ENCODE data around the gene CAMK1D. TPM values are rescaled to one million over a fixed set of nuclear protein-coding genes. Genes with fewer than 3 reads are reported as not detected.
"Not testable (repeated sequence)": the region's sequence is repeated elsewhere in the genome, so short reads cannot be mapped to it uniquely, and the experiment has no call there.

The CAMK1D gene
- total RNA-seq, 1 donor from 2014 or later: 8.9 TPM

- ATAC-seq: peak; percentile 68
- peak; percentile 46 for DNase-seq
- intact Hi-C loops (cut with micrococcal nuclease): no loop called here
Measured at GRCh38 chr10:12358863-12359564, 9.7 kb downstream of the CAMK1D start.

GRCh38 chr10:12360461-12360860 lies 11.1 kb downstream of the CAMK1D start:
- DNase-seq (no peak), ATAC-seq (no peak)
- intact Hi-C loops (cut with micrococcal nuclease): no loop called here

- DNase-seq; intact Hi-C loops (cut with micrococcal nuclease); ATAC-seq: not testable (repeated sequence)
Measured at GRCh38 chr10:12361115-12361514, 11.8 kb downstream of the CAMK1D start.

- no peak for ATAC-seq
- no peak for DNase-seq
- intact Hi-C loops (cut with micrococcal nuclease): no loop called here
Measured at GRCh38 chr10:12364559-12364958, 15.2 kb downstream of the CAMK1D start.

GRCh38 chr10:12367272-12367671 lies 17.9 kb downstream of the CAMK1D start:
- DNase-seq (no peak), ATAC-seq (no peak)
- intact Hi-C loops (cut with micrococcal nuclease): no loop called here

- no peak for ATAC-seq
- intact Hi-C loops (cut with micrococcal nuclease): no loop called here
- DNase-seq: no peak
Measured at GRCh38 chr10:12369982-12370381, 20.6 kb downstream of the CAMK1D start.

GRCh38 chr10:12372846-12373245 lies 23.5 kb downstream of the CAMK1D start:
- no peak for DNase-seq
- no peak for ATAC-seq
- intact Hi-C loops (cut with micrococcal nuclease): no loop called here

- DNase-seq: no peak
- no peak for ATAC-seq
- intact Hi-C loops (cut with micrococcal nuclease): no loop called here
Measured at GRCh38 chr10:12375076-12375504, 25.7 kb downstream of the CAMK1D start.

GRCh38 chr10:12376211-12376610 lies 26.9 kb downstream of the CAMK1D start:
- intact Hi-C loops (cut with micrococcal nuclease): no loop called here
- ATAC-seq: no peak
- no peak for DNase-seq

GRCh38 chr10:12377658-12378290 lies 28.4 kb downstream of the CAMK1D start:
- ATAC-seq: no peak
- intact Hi-C loops (cut with micrococcal nuclease): no loop called here
- DNase-seq: no peak

GRCh38 chr10:12380999-12381398 lies 31.7 kb downstream of the CAMK1D start:
- no peak for DNase-seq
- intact Hi-C loops (cut with micrococcal nuclease): no loop called here
- ATAC-seq: no peak

GRCh38 chr10:12381536-12382156 lies 32.3 kb downstream of the CAMK1D start:
- intact Hi-C loops (cut with micrococcal nuclease): no loop called here
- ATAC-seq: no peak
- no peak for DNase-seq

- no peak for DNase-seq
- intact Hi-C loops (cut with micrococcal nuclease): no loop called here
- ATAC-seq: no peak
Measured at GRCh38 chr10:12382157-12382548, 32.8 kb downstream of the CAMK1D start.

- no peak for DNase-seq
- ATAC-seq: no peak
- intact Hi-C loops (cut with micrococcal nuclease): no loop called here
Measured at GRCh38 chr10:12382956-12383531, 33.7 kb downstream of the CAMK1D start.

GRCh38 chr10:12384906-12385305 lies 35.6 kb downstream of the CAMK1D start:
- DNase-seq: no peak
- ATAC-seq: no peak
- intact Hi-C loops (cut with micrococcal nuclease): no loop called here

- intact Hi-C loops (cut with micrococcal nuclease): no loop called here
- DNase-seq (no peak), ATAC-seq (no peak)
Measured at GRCh38 chr10:12387561-12388210, 38.3 kb downstream of the CAMK1D start.

- ATAC-seq (no peak), DNase-seq (no peak)
- intact Hi-C loops (cut with micrococcal nuclease): no loop called here
Measured at GRCh38 chr10:12388671-12389070, 39.3 kb downstream of the CAMK1D start.

- peak; percentile 35 for DNase-seq
- peak; percentile 28 for ATAC-seq
- intact Hi-C loops (cut with micrococcal nuclease): no loop called here
Measured at GRCh38 chr10:12389154-12389734, 39.9 kb downstream of the CAMK1D start.

GRCh38 chr10:12390733-12391132 lies 41.4 kb downstream of the CAMK1D start:
- no peak for DNase-seq
- ATAC-seq: peak; percentile 78
- intact Hi-C loops (cut with micrococcal nuclease): no loop called here

Data from left ventricle myocardium superior (tissue), 1 donor.